CD4-positive, alpha-beta memory T cell (primary cell): ENCODE measurements around the gene IQCK. TPM values are rescaled to one million over a fixed set of nuclear protein-coding genes. Genes with fewer than 3 reads are reported as not detected.

Experiments used
- CTCF ChIA-PET: fragments of 350-600 bp; sonication (Branson Sonifier 250); formaldehyde crosslinking; loops from one replicate; lab custom pipeline; 2021; ENCODE audit warnings: inconsistent platforms; ENCODE audit not compliant: partially characterized antibody; lab: Charles Lee
- POLR2A ChIA-PET: fragments of 350-600 bp; sonication (Branson Sonifier 250); formaldehyde crosslinking; loops from one replicate; lab custom pipeline; 2021; ENCODE audit not compliant: partially characterized antibody; lab: Charles Lee
- DNase-seq, 5 donors: peaks; one replicate each; pipeline versions ENCODE4 v3.0.0 to v3.0.0-alpha.2; 2020 to 2022; ENCODE audit warnings: mixed read lengths in 1 of 5
- H3K27ac ChIP-seq: one replicate; pipeline ENCODE4 v1.7.0; 2013; ENCODE audit warnings: low read depth, low read length
- H3K27me3 ChIP-seq: 2 replicates; pipeline ENCODE4 v1.7.0; 2013; ENCODE audit warnings: mild to moderate bottlenecking, low read length, moderate library complexity; ENCODE audit not compliant: insufficient read depth
- H3K36me3 ChIP-seq: 2 replicates; pipeline ENCODE4 v1.7.0; 2013; ENCODE audit warnings: mild to moderate bottlenecking, low read length, moderate library complexity; ENCODE audit not compliant: insufficient read depth
- H3K4me1 ChIP-seq: 2 replicates; pipeline ENCODE4 v1.7.0; 2013; ENCODE audit warnings: mild to moderate bottlenecking, low read length, moderate library complexity; ENCODE audit not compliant: insufficient read depth
- H3K4me3 ChIP-seq, 2 donors: one replicate each; pipeline ENCODE4 v1.7.0; 2013; ENCODE audit warnings: low read length in 2 of 2, mild to moderate bottlenecking in 1 of 2
- H3K9me3 ChIP-seq, 2 donors: one replicate each; pipeline ENCODE4 v1.7.0; 2013; ENCODE audit warnings: low read length in 2 of 2, control low read depth in 1 of 2; ENCODE audit not compliant: control insufficient read depth in 1 of 2
- H3K27ac Mint-ChIP-seq, 7 donors: one replicate each; pipeline ENCODE4 v1.8.0; 2020 to 2021; ENCODE audit warnings: mixed read lengths in 7 of 7, mild to moderate bottlenecking in 6 of 7, inconsistent platforms in 3 of 7, moderate library complexity in 3 of 7
- H3K27me3 Mint-ChIP-seq, 2 donors: one replicate each; pipeline ENCODE4 v1.8.0; 2020 to 2021; ENCODE audit warnings: mixed read lengths in 2 of 2
- H3K36me3 Mint-ChIP-seq, 2 donors: one replicate each; pipeline ENCODE4 v1.8.0; 2020 to 2021; ENCODE audit warnings: mixed read lengths in 2 of 2, inconsistent platforms in 1 of 2, mild to moderate bottlenecking in 1 of 2
- H3K4me1 Mint-ChIP-seq, 4 donors: one replicate each; pipeline ENCODE4 v1.8.0; 2020 to 2021; ENCODE audit warnings: mixed read lengths in 4 of 4, mild to moderate bottlenecking in 1 of 4
- H3K4me3 Mint-ChIP-seq, 8 donors: one replicate each; pipeline ENCODE4 v1.8.0; 2020 to 2021; ENCODE audit warnings: mixed read lengths in 8 of 8, mild to moderate bottlenecking in 7 of 8, moderate library complexity in 6 of 8, inconsistent platforms in 3 of 8
- H3K9me3 Mint-ChIP-seq, 8 donors: one replicate each; pipeline ENCODE4 v1.8.0; 2020 to 2021; ENCODE audit warnings: mixed read lengths in 8 of 8, mild to moderate bottlenecking in 5 of 8, inconsistent platforms in 3 of 8, moderate library complexity in 1 of 8
- intact Hi-C: fragments of 100-400 bp; cut with micrococcal nuclease; formaldehyde crosslinking; loops from one replicate; pipeline ENCODE4 v1.15.1; 2023
- polyA plus RNA-seq, 2 donors: library from polyadenylated mRNA; unstranded; fragments of 300-500 nt; fragmentation: Illumina TruSeq; gene quantifications; one replicate each; pipeline ENCODE4 v1.2.3, GENCODE V29; 2021
- total RNA-seq, 2 experiments: library from RNA; stranded (reverse); gene quantifications; one replicate each; pipeline ENCODE4 v1.2.3, GENCODE V29; 2021

The IQCK gene
- total and polyA plus RNA-seq, 4 experiments from 2014 or later: 1.3 to 4.1 (median 2.4) TPM

DNA sequence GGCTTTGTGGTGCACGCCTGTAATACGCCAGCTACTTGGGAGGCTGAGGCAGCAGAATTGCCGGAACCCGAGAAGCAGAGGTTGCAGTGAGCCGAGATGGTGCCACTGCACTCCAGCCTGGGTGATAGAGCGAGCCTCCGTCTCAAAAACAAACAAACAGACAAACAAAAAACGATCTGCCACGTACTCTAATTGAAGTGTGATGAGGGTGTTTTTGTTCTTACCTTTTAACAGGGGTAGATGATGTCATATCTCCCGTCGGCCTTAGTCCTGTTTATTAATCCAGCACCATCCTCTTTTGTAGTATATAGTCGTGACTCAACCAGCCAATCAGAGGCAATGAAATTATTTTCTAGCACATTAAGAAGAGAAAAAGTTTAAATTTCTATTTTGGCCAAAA lies 58.5 kb downstream of the IQCK start:
- no peak overlapping the region for H3K27ac ChIP-seq
- Mint-ChIP-seq H3K36me3 (no peaks in the 10 kb centered on the region), H3K9me3 (peaks cover 0 to 3% (median 0%) of the 10 kb centered on the region in 8 donors), H3K4me3 (no peak overlapping the region), H3K4me1 (peaks cover 0 to 2% (median 0%) of the 10 kb centered on the region in 4 donors), H3K27ac (no peak overlapping the region), H3K27me3 (no peaks in the 10 kb centered on the region)
- H3K27me3 ChIP-seq: no peaks in the 10 kb centered on the region
- no peaks in the 10 kb centered on the region for H3K9me3 ChIP-seq
- intact Hi-C loops: no loop called here
- H3K4me3 ChIP-seq: no peak overlapping the region
- H3K4me1 ChIP-seq: no peaks in the 10 kb centered on the region
- no peaks in the 10 kb centered on the region for H3K36me3 ChIP-seq
- POLR2A ChIA-PET: no interaction called here
- CTCF ChIA-PET: no interaction called here
- no peak for DNase-seq

DNA sequence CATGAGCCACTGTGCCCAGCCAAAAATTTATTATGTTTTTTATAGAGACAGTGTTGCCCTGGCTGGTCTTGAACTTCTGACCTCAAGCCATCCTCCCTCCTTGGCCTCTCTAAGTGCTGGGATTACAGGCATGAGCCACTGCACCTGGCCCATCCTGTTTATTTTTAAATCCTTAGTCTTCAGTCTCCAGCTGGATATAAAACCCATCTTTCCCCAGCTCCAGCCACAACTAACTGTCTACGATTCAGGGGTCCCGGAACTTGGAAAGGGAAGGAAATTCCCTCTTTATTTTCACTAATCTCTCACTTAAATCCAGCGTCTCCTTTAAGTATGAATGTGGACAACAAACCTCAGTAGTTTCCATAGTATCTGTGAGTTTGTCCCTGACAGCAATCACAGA lies 62.2 kb downstream of the IQCK start:
- H3K27me3 Mint-ChIP-seq: no peaks in the 10 kb centered on the region
- H3K4me3 Mint-ChIP-seq: no peak overlapping the region
- H3K27ac Mint-ChIP-seq: no peak overlapping the region
- Histone ChIP-seq H3K9me3 (no peaks in the 10 kb centered on the region), H3K4me3 (no peak overlapping the region), H3K4me1 (no peaks in the 10 kb centered on the region), H3K27ac (no peak overlapping the region), H3K27me3 (no peaks in the 10 kb centered on the region), H3K36me3 (no peaks in the 10 kb centered on the region)
- DNase-seq: no peak
- peaks cover 0 to 2% (median 0%) of the 10 kb centered on the region in 4 donors for H3K4me1 Mint-ChIP-seq
- intact Hi-C loops: no loop called here
- ChIA-PET POLR2A (no interaction called here), CTCF (no interaction called here)
- no peaks in the 10 kb centered on the region for H3K36me3 Mint-ChIP-seq
- H3K9me3 Mint-ChIP-seq: no peaks in the 10 kb centered on the region

DNA sequence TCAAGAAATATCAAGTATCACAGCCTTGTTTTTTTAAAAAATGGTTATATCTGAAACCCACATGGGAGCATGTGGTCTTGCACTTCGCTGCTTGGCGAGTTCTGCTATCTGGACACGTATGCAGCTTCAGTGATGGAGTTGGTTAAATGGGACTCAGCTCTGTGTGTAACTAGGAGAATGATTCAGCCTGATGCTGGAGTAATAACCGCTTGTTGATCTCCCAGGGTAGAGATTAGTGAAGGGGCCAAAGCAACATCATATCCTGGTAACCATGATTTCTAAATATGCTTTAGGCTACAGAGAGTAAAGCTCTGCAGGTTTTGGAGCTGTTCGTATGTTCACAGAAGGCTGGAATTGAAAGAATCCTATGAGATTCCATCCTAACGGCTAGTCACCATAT lies 63.2 kb downstream of the IQCK start:
- Mint-ChIP-seq H3K9me3 (no peaks in the 10 kb centered on the region), H3K4me1 (peaks cover 0 to 2% (median 0%) of the 10 kb centered on the region in 4 donors), H3K4me3 (no peak overlapping the region), H3K27me3 (no peaks in the 10 kb centered on the region), H3K36me3 (no peaks in the 10 kb centered on the region), H3K27ac (peak overlapping the region in 1 of 7 donors; percentile 48)
- H3K4me3 ChIP-seq: no peak overlapping the region
- ChIA-PET CTCF (no interaction called here), POLR2A (no interaction called here)
- H3K36me3 ChIP-seq: no peaks in the 10 kb centered on the region
- intact Hi-C loops: no loop called here
- H3K27me3 ChIP-seq: no peaks in the 10 kb centered on the region
- no peaks in the 10 kb centered on the region for H3K9me3 ChIP-seq
- H3K4me1 ChIP-seq: no peaks in the 10 kb centered on the region
- DNase-seq: no peak
- H3K27ac ChIP-seq: no peak overlapping the region

GRCh38 chr16:19783363-19784182 lies 65.5 kb downstream of the IQCK start:
- CTCF ChIA-PET: no interaction called here
- Histone ChIP-seq H3K36me3 (no peaks in the 10 kb centered on the region), H3K27ac (no peak overlapping the region), H3K4me1 (no peaks in the 10 kb centered on the region), H3K4me3 (no peak overlapping the region), H3K9me3 (no peaks in the 10 kb centered on the region), H3K27me3 (no peaks in the 10 kb centered on the region)
- H3K27me3 Mint-ChIP-seq: no peaks in the 10 kb centered on the region
- H3K4me3 Mint-ChIP-seq: no peak overlapping the region
- intact Hi-C loops: no loop called here
- DNase-seq: no peak
- H3K4me1 Mint-ChIP-seq: no peaks in the 10 kb centered on the region
- H3K36me3 Mint-ChIP-seq: no peaks in the 10 kb centered on the region
- POLR2A ChIA-PET: no interaction called here
- H3K9me3 Mint-ChIP-seq: no peaks in the 10 kb centered on the region
- H3K27ac Mint-ChIP-seq: no peak overlapping the region

DNA sequence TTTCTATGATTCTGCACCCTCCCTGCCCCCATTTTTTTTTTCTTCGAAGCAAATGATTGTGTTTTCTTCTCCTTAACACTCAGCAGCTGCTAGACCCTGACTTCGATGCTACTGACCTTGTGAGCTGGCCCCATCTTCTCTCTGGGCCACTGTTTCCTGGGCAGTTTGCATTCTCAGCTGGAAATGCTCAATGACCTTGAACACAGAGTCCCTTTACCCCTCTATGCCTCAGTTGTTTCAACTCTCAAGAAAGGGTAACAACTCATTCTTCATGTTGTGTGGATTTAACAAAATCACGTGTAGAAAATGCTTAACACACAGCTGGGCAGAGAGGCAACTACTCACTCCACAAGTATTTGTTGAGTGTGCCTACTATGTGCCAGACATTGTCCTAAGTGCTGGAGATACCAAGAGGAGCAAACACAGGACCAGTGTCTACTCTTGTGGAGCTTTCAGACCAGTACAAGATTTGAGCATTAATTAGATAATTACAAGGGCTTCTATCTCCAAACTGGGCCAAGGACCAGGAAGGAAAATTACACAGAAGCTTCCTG lies 66.2 kb downstream of the IQCK start:
- Mint-ChIP-seq H3K9me3 (no peaks in the 10 kb centered on the region), H3K36me3 (no peaks in the 10 kb centered on the region), H3K4me3 (no peak overlapping the region), H3K4me1 (no peaks in the 10 kb centered on the region), H3K27me3 (no peaks in the 10 kb centered on the region), H3K27ac (no peak overlapping the region)
- DNase-seq: no peak
- no peak overlapping the region for H3K4me3 ChIP-seq
- ChIA-PET CTCF (interaction anchor here (1.0 kb wide), 1 partner anchor 102 kb away, joined by 3 read pairs; no protein-coding TSS in a partner anchor), POLR2A (no interaction called here)
- no peaks in the 10 kb centered on the region for H3K9me3 ChIP-seq
- no peaks in the 10 kb centered on the region for H3K4me1 ChIP-seq
- H3K27me3 ChIP-seq: no peaks in the 10 kb centered on the region
- no peaks in the 10 kb centered on the region for H3K36me3 ChIP-seq
- H3K27ac ChIP-seq: no peak overlapping the region
- intact Hi-C loops: no loop called here

- H3K4me1 ChIP-seq: no peaks in the 10 kb centered on the region
- intact Hi-C loops: no loop called here
- H3K4me3 ChIP-seq: no peak overlapping the region
- H3K36me3 Mint-ChIP-seq: no peaks in the 10 kb centered on the region
- CTCF ChIA-PET: interaction anchor here (1.0 kb wide), 1 partner anchor 101 kb away, joined by 3 read pairs; no protein-coding TSS in a partner anchor
- no peaks in the 10 kb centered on the region for H3K36me3 ChIP-seq
- no peaks in the 10 kb centered on the region for H3K27me3 Mint-ChIP-seq
- H3K27me3 ChIP-seq: no peaks in the 10 kb centered on the region
- POLR2A ChIA-PET: no interaction called here
- H3K27ac Mint-ChIP-seq: no peak overlapping the region
- no peak for DNase-seq
- H3K4me3 Mint-ChIP-seq: no peak overlapping the region
- no peak overlapping the region for H3K27ac ChIP-seq
- H3K9me3 Mint-ChIP-seq: no peaks in the 10 kb centered on the region
- H3K9me3 ChIP-seq: no peaks in the 10 kb centered on the region
- H3K4me1 Mint-ChIP-seq: no peaks in the 10 kb centered on the region
Observed at GRCh38 chr16:19785081-19785480, 67.0 kb downstream of the IQCK start.

DNA sequence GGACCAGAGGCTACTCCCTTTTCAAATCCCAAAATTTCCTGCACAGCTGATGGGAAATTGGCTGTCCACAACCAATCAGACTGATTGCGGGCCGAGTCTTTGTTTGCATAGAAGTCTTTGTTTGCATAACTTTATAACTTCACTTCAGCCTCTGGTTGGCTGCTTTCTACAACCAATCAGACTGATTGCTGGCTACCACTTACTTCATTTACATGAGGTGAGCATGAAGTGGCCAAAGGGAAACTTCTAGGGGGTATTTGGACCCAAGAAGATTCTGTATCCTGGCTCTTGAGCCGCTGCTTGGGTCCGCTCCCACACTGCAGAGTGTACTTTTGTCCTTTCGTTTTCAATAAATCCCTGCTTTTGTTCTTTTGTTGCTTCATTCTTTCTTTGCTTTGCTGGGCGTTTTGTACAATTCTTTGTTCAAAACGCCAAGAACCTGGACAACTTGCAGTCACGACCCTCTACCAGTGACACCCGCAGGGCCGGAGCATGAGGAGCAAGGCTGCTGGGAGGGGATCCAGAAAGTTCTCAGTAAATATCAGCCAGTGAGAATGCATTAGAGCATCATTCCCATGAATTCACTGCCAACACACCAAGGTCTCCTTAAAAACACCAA lies 67.5 kb downstream of the IQCK start:
- Mint-ChIP-seq H3K27ac (no peak overlapping the region), H3K4me1 (no peaks in the 10 kb centered on the region), H3K4me3 (no peak overlapping the region), H3K27me3 (no peaks in the 10 kb centered on the region), H3K9me3 (no peaks in the 10 kb centered on the region), H3K36me3 (no peaks in the 10 kb centered on the region)
- POLR2A ChIA-PET: no interaction called here
- intact Hi-C loops: no loop called here
- no peaks in the 10 kb centered on the region for H3K9me3 ChIP-seq
- no peak for DNase-seq
- no peaks in the 10 kb centered on the region for H3K4me1 ChIP-seq
- CTCF ChIA-PET: no interaction called here
- no peak overlapping the region for H3K4me3 ChIP-seq
- no peaks in the 10 kb centered on the region for H3K27me3 ChIP-seq
- no peaks in the 10 kb centered on the region for H3K36me3 ChIP-seq
- H3K27ac ChIP-seq: no peak overlapping the region
